ENCODE data around the gene CXCL8.

CXCL8 gene

DNA sequence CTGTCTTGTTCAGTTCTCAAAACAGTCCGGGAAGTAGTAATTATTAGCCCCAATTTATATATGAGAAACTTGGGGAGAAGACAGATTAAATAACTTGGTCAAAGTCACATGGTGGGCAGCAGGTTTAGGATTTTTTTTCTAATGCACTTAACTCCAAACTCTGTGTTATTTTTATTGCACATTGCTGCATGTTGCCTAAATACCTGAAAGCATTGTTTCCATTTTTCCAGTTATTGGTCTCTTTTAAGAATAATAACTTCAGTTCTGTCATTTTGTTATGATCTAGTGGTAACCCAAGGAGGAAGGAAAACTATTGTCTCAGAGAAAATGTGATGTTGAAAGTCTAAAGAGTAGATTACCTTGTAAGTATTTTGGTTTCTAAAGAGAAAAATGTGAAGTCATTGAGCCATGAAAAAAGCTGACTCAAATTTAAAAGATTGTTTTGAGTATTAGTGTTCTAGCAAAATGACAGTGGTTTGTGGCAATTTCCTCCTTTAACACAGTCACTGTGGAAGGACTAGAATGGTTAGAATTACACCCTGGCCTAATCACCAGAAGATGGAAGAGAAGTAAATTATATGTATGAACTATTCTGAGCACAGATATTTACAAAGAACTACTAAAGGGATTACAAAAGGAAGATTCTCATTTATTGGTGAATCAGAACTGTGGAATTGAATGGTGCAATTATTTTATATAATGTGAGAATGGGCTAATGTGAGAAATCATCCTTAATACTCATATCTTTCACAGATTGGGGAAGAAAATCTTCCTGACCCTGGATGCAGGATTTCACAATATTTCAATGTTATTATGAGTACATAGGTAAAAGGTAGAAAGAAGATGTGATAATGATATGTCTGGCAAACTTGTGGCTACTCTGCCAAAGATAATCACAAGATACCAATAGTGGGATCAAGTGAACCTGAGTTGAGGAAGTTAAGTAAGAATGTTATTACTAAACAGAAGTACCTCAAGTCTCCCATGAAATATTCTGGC lies 21.7 kb upstream of the CXCL8 start:
- peak; percentile 58 for DNase-seq (ENCODE audit: low read depth)

DNA sequence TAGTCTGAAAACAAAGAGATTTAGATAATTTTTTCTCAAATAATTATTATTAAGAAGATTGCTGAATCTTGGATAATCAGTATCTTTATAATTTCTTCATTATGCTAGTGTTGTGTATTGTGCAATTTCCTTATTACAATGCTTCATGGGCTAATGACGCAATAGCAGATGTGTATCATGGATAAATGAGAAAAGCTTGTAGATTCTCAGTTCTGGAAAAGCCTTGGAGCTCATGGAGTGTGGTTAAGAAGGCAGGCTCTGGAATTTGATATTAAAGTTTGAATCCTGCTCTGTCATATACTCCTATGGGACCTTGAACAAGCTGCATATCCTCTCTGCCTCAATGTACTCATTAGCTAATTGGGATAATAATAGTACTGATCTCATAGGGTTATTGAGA lies 18.9 kb upstream of the CXCL8 start:
- peak; percentile 60 for DNase-seq (ENCODE audit: low read depth)

DNA sequence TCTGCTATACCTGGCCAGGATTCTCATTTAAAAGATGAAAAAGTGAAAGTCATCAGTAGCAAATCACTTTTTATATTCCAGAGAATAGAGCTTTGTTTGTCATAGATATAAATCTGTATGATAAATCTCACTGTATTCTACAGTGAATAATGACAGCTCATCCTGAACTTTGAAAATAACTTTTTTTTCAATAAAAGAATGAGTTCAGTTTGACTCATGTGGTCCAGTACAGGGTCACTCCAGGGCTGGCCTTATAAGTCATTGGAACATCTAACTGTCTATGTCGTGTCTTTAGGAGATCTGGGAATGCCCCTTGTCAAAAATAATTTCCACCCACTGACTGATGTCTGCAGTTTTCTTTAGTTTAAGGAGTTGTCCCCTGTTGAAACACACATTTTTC lies 18.5 kb upstream of the CXCL8 start:
- DNase-seq (ENCODE audit: low read depth), result no peak

- DNase-seq (ENCODE audit: low read depth), result no peak
Measured at GRCh38 chr4:73723023-73723422, 17.3 kb upstream of the CXCL8 start.

DNA sequence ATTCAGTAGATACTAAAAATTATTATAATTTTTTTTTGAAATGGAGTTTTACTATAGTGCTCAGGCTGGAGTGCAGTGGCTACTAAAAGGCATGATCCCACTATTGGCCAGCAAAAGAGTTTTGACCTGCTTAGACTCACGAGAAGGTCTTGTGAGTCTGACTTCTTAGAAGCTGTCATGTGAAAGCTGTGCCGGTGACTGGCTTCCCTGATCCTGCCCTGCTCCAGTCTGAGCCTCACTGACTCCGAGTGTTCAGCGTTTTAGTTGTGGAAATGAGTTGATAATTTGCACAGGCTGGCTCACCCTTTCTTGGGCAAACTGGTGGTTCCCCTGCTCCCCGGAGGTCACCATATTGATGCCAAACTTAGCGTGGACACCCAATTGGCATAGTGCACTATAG lies 16.4 kb upstream of the CXCL8 start:
- no peak for DNase-seq (ENCODE audit: low read depth)

GRCh38 chr4:73725510-73725909 lies 14.9 kb upstream of the CXCL8 start:
- no peak for DNase-seq (ENCODE audit: low read depth)

- peak; percentile 86 for DNase-seq (ENCODE audit: low read depth)
Measured at GRCh38 chr4:73725985-73726384, 14.4 kb upstream of the CXCL8 start.

GRCh38 chr4:73727685-73728084 lies 12.7 kb upstream of the CXCL8 start:
- DNase-seq (ENCODE audit: low read depth), result no peak

DNA sequence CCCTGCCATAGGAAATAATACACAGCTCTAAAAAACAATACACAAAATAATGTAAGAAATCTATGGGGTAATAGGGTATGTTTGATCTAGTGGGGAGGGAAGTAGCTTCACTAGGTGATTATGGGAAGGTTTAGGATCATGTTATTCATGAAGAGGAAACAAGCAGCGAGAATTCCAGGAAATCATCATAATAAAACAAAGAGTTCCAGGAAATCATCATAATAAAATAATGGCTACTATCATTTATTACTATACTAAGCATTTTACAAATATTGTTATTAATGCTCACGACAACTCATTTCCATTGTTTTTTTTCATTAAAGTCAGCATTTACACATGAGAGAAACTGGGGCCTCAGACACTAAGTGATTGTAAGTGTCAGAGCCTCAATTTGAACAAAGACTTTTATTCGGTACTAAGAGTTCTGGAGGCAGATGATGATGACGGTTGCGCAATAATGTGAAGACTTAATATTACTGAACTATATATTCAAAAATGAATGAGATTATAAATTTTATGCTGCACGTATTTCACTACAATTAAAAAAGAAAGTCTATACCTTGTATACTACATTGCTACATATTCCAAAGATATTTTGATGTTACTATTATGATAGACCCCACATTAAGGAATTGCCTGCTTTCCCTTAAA lies 12.2 kb upstream of the CXCL8 start:
- DNase-seq (ENCODE audit: low read depth), result no peak

DNA sequence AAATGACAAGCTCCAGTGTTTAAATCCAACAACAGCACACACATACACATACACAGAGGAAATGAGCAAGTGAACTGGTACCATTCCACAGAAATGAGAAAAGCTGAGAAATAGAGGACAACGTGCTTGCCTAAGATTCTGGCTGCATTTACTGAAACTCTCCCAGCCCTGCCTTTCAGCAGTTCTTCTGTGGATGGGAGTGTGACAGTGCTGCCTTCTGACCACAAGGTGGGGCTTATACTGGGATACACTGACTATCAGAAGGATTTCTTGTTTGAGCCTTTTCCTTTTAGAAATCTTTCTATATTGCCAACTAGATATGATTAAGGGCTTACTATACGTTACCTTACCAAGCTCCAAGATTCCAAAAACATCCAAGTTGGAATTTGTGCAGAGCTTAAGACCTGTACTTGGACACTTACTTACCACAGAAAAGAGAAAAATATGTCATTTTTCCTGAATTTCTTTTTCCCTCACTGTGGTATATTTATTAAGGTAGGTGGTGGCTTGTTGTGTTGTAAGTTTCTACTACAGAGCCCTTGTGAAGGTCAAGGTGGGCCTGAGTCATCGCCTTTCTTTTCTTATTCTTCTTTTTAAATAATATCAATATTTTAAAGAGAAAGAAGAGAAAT lies 10.7 kb upstream of the CXCL8 start:
- peak; percentile 52 for DNase-seq (ENCODE audit: low read depth)

GRCh38 chr4:73730292-73730691 lies 10.1 kb upstream of the CXCL8 start:
- DNase-seq (ENCODE audit: low read depth), result no peak

GRCh38 chr4:73730867-73731266 lies 9.5 kb upstream of the CXCL8 start:
- no peak for DNase-seq (ENCODE audit: low read depth)

GRCh38 chr4:73731968-73732610 lies 8.3 kb upstream of the CXCL8 start:
- DNase-seq (ENCODE audit: low read depth), result no peak

- no peak for DNase-seq (ENCODE audit: low read depth)
Measured at GRCh38 chr4:73732759-73733431, 7.5 kb upstream of the CXCL8 start.

- DNase-seq (ENCODE audit: low read depth), result no peak
Measured at GRCh38 chr4:73734530-73735001, 5.8 kb upstream of the CXCL8 start.

- DNase-seq (ENCODE audit: low read depth), result peak; percentile 47
Measured at GRCh38 chr4:73735231-73735630, 5.1 kb upstream of the CXCL8 start.

GRCh38 chr4:73741031-73741749 lies 821 bp downstream of the CXCL8 start:
- DNase-seq (ENCODE audit: low read depth), result no peak

DNA sequence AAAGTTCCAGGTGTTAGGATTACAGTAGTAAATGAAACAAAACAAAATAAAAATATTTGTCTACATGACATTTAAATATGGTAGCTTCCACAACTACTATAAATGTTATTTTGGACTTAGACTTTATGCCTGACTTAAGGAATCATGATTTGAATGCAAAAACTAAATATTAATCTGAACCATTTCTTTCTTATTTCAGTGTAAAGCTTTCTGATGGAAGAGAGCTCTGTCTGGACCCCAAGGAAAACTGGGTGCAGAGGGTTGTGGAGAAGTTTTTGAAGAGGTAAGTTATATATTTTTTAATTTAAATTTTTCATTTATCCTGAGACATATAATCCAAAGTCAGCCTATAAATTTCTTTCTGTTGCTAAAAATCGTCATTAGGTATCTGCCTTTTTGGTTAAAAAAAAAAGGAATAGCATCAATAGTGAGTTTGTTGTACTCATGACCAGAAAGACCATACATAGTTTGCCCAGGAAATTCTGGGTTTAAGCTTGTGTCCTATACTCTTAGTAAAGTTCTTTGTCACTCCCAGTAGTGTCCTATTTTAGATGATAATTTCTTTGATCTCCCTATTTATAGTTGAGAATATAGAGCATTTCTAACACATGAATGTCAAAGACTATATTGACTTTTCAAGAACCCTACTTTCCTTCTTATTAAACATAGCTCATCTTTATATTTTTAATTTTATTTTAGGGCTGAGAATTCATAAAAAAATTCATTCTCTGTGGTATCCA lies 1.6 kb downstream of the CXCL8 start:
- DNase-seq (ENCODE audit: low read depth), result no peak

DNA sequence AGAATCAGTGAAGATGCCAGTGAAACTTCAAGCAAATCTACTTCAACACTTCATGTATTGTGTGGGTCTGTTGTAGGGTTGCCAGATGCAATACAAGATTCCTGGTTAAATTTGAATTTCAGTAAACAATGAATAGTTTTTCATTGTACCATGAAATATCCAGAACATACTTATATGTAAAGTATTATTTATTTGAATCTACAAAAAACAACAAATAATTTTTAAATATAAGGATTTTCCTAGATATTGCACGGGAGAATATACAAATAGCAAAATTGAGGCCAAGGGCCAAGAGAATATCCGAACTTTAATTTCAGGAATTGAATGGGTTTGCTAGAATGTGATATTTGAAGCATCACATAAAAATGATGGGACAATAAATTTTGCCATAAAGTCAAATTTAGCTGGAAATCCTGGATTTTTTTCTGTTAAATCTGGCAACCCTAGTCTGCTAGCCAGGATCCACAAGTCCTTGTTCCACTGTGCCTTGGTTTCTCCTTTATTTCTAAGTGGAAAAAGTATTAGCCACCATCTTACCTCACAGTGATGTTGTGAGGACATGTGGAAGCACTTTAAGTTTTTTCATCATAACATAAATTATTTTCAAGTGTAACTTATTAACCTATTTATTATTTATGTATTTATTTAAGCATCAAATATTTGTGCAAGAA lies 2.3 kb downstream of the CXCL8 start:
- DNase-seq (ENCODE audit: low read depth), result no peak

DNA sequence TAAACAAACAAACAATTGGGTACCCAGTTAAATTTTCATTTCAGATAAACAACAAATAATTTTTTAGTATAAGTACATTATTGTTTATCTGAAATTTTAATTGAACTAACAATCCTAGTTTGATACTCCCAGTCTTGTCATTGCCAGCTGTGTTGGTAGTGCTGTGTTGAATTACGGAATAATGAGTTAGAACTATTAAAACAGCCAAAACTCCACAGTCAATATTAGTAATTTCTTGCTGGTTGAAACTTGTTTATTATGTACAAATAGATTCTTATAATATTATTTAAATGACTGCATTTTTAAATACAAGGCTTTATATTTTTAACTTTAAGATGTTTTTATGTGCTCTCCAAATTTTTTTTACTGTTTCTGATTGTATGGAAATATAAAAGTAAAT lies 2.9 kb downstream of the CXCL8 start:
- DNase-seq (ENCODE audit: low read depth), result no peak

Data from HS-5 (cell line).